NOMO-1 (cell line): ENCODE measurements around the gene RANBP1.

Experiments
- DNase-seq, 2 experiments: peaks; one replicate each; lab custom pipeline; 2025; ENCODE audit not compliant: unreplicated experiment in 2 of 2; lab: John Stamatoyannopoulos, UW

The RANBP1 gene

DNA sequence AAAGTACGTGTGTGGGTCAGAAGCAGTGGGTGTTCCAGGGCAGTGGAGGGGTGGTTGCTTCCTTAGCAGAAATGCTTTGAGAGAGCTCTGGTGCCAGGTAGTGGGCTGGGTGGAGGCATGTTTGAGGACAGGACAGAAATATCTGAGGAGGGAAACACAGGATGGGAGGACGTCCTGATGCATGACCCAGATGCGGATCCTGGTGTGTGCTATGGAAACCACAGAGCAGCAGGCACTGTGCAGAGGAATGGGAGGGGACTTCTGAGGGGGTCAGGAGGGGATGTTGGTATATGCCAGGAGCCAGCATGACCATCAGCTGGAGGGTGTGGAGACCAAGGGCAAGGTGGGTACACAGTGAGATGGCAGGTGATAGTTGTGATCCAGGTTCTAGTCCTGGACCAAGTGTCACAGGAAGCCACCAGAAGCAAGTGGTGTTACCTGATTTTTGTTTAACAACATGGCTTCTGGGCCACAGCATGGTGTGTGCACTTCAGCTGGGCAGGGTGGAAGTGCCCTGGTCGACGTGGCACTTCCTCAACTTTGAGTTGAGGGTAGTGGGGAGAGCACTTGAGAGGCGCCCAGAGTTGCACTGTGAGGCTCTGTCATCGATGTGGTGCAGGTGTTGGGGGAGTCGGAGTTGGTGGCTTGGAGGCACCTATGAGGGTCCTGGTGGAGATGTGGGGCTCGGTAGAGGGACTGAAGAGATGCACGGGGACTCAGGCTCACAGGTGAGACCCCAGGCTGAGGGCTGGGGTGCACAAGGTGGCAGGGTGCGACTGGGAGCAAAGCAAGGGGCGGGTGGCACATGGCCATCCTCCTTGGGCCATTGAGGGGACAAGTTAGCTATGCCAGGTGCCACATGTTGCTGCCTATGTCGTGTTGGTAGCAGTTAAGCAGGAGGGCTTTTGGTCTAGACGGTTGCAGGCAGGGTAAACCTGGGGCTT lies 28.3 kb upstream of the RANBP1 start:
- no peak for DNase-seq

DNA sequence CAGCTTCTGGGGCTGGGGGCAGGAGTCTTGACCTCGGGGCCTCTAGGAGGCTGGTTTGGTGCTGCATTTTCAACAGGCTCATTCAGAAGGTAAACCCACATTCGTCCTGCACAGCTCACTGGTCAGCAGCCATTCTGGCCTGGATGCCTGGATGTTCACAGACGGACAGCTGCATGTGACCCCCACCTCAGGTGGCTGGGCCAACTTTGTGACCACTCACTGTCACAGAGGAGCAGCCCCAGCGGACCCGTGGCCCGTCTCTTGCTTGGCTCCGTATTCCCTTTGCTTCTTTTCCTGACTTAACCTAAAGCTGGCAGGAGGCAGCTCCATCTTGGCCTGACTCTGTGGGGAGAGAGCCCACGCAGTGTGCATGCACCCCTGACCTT lies 27.6 kb upstream of the RANBP1 start:
- DNase-seq, result no peak

DNA sequence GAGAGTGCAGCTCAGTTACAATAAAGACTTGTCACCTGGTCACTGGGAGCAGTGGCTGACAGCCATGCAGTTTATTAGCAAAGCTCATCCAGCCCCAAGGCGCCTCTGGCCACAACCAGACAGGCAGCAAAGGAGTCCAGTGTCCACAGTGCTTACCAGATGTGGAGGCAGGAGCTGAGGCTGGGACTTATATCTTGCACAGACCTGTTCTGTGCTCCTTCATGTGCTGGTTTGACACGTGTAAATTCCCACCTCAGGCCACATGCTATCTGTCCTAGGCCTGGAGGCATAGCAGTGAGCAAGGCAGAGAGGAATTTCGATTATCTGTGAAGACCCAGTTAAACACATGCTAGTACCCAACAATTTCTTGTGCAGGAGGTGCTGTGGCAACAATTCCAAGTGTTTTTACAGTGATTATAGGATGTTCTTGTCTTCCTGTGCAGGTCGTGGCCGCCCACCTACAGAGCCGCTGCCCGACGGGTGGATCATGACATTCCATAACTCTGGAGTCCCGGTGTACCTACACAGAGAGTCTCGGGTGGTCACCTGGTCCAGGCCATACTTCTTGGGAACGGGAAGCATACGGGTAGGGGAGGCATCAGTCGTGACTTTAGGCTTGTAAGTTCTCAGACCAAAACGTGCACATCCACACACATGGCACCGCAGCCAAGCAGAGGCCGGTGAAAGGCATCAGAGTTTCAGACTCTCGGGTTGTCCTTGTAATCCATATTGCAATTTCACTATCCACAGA lies 26.5 kb upstream of the RANBP1 start:
- DNase-seq, result no peak

DNA sequence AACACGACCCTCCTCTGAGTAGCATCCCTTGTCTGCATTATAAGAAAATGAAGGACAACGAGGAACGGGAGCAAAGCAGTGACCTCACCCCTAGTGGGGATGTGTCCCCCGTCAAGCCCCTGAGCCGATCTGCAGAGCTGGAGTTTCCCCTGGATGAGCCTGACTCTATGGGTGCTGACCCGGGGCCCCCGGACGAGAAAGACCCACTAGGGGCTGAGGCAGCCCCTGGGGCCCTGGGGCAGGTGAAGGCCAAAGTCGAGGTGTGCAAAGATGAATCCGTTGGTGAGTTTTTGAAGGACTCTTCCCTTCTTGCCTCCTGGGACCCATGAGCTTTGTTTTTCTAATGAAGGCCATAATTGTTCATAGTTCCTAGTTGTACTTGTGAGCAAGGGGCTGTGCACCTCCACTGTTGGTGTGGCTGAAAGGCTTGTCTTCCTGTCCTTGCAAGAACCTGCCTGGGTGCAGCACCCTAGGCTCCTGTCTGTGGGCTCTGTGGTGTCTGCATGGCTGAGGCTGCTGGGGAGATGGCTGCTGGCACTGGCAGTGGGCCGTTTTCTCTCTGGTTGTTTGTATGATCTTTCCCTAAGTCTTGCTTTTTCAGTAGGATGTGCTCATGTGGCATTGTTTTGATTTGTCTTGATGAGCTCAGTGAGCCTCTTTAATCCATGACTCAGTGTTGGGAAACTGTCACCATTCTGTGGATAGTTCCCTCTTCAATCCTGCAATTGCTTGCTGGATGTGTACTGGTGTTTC lies 25.8 kb upstream of the RANBP1 start:
- no peak for DNase-seq

DNA sequence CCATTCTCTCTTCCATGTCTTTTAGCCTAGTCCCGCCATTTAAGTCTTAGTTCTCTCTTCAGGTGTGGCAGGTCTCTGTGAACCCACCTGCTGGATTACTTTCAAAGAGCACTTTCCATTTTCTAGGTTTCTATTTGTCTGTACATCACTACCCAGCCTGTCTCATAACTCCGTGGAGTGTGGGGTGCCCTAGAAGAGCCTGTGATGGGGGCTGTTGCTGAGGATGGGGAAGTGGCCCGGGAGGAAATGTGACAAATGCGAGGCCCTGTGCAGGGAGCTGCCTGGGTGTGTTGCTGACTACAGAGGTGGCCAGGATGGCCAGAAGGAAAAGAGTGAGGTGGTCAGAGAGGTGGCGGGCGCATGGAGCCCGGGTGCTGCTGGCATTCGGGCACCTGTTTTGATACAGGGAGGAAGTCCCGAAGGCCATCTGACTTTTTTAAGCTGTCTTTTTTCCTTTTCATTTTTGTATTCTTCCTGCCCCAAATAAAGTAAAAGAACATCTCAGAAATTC lies 25.1 kb upstream of the RANBP1 start:
- no peak for DNase-seq

DNA sequence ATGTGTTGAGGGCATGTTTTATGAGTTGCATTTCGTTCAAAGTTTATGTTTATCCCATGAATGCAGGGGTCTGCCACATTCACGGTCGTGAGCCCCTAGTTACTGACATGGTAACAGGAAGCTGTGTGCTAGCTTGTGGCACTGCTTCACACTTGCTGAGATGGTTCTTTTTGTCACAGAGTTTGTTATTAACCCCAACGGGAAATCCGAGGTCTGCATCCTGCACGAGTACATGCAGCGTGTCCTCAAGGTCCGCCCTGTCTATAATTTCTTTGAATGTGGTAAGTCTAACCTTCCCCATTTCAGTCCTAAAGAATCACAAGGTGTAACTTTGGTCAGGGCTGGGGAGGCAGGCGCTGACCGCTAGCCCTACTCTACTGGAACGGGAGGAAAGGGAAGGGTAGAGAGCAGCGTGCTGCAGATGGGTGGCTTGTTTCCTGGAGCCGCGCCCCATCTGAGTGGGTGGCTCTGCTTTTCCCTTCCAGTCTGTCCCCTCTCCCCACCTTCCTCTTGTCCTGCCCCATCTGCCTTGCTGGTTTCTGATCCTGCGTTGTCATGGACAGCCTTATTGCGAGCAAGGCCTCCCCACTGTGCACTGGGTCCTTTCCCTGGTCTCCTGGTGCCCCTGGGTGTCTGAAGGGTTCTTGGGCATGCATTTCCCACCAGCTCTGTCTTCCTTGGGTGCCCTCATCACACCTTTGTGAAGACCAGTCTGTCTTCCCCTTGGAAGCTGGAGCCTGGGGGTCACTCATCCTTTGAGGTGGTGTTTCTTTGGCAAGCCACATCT lies 24.0 kb upstream of the RANBP1 start:
- no peak for DNase-seq

DNA sequence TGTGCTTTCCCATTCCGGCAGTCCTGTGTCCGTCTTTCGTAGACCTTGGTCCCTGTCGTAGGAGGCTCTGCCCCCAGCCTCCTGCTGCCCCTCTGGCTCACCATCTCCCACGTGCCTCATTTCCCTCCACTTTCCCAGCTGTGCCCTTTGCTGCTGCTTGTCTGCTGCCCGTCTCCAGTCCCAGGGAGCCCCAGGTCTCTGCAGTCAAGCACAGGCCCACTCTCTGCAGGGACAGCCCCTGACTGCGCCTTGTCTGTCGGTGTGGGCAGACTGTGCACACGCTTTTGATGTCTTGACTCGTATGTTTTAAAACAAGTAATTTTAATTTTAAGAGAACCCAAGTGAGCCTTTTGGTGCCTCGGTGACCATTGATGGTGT lies 23.4 kb upstream of the RANBP1 start:
- DNase-seq, result no peak

DNA sequence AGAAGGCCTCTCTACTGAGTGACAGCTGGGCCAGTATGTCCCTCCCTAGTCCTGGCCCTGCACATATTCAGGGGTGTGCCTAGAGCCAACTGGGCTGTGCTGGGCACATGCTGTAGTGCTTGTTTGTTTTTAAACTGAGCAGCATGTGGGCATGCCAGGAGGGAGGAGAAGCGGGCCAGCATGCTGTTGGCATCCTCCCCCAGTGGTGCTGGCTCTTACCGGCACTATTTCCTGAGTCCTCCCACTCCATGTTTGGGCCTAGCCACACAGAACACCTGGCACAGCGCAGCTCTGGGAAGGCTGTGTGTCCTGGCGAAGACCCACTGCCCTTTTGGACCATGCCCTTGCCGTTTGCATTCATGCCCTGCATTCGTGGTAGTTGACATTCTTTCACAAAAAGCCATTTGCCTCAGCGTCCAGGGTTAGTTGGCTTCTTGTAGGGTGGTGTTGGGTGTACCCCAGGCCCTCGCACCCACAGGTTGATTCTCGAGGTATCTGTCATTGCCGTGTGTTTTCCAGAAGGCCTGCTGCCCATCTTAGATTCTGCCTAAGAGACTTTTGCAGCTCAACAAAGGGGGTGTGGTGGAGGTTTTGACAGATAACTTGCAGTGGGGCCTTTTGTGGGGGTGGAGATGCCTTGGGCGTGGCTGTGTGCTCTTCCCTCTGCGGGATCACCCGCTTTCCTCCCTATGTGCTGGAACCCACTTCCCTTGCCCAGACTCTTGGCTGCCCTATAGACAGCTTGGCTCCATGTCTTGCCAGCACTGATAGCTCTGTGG lies 22.3 kb upstream of the RANBP1 start:
- DNase-seq, result no peak

DNA sequence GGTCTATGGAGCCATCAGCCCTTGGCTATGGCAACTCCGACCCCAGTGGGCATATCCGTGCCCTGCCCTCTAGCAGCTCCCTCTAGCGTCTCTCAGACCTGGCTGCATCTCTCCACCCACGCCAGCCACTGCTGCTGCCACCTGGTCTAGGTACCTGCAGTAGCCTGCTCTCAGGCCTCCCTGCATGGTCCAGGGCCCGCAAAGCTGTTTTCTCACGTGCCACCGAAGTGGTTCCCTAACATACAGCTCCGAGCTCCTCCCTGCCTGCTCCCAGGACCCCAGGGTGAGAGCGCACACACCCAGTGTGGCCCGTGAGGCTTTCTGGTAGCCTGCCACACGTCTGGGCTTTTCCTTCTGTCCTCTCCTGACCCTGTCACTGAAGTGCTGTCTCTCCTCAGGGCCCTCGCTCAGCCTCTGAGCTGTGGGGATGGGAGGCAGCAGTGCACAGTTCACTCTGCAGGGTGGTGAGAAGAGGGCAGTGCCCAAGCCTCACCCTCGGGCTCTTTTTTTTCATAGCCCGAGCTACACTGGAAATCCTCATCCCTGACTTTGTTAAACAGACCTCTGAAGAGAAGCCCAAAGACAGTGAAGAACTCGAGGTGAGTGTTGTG lies 21.6 kb upstream of the RANBP1 start:
- DNase-seq, result no peak

DNA sequence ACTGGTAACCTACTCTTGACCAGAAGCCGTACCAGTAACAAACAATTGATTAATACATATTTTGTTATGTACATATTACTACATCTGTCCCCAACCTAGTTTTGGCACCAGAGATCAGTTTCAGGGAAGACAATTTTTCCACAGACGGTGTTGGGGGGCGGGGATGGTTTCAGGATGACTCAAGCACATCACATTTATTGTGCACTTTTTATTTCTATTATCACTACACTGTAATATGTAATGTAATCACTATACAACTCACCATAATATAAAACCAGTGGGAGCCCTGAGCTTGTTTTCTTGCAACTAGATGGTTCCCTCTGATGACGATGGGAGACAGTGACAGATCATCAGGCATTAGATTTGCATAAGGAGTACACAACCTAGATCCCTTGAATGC lies 20.4 kb upstream of the RANBP1 start:
- no peak for DNase-seq

DNA sequence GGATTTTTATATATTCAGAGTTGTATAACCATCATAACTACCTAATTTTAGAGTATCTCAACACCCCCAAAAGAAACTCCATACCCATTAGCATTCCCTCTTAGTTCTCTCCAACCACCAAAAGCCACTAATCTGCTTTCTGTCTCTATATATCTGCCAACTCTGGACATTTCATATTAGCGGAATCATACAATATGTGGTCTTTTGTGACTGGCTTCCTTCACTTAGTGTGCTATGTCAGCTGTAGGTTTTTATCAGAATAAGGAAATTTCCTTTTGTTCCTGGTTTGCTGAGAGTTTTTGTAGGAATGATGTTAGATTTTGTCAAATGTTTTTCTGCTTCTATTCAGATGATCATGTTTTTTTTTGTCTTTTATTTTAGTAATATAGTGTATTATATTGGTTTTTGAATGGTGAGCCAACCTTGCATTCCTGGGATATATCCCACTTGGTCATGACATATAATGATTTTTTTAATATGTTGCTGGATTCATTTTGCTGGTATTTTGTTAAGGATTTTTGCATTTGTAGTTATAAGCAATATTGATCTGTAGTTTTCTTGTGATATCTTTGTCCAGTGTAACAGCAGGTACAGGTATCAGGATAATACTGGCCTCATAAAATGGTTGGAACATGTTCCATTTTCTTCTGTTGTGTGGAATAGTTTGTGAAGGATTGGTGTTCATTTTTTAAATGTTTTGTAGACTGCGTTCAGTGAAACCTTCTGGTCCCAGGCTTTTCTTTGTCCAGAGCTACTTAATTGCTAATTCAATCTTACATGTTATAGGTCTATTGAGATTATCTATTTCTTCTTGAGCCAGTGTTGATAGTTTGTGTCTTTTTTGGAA lies 19.1 kb upstream of the RANBP1 start:
- DNase-seq, result no peak

DNA sequence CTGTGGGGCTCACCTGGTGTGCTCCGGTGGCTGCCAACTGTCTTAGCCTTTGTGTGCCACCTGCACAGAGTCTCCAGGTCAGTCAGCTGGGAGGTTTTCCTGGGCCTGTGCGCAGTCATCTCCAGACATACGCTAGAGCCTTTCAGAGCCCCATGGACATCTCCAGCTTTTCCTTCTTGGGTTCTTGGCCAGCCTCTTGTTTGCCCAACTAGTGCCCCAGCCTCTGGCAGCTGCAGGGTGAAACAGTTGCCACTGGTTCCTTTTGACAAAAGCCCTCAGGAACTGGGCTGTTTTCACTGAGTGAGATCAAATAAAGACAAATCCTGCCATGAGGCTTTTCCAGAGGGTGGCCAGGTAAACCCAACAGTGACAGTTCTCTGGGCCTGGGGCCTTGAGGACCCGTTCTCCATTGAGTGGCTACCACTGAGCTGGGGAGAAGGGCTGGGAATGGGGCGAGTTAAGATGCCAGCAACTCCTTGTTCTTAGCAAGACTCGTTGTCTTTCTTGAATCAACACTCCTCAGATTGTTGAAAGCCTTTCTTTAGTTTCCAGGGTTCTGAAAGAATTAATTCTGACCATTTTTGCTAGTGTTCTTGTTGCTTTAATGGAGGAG lies 16.7 kb upstream of the RANBP1 start:
- DNase-seq, result no peak

DNA sequence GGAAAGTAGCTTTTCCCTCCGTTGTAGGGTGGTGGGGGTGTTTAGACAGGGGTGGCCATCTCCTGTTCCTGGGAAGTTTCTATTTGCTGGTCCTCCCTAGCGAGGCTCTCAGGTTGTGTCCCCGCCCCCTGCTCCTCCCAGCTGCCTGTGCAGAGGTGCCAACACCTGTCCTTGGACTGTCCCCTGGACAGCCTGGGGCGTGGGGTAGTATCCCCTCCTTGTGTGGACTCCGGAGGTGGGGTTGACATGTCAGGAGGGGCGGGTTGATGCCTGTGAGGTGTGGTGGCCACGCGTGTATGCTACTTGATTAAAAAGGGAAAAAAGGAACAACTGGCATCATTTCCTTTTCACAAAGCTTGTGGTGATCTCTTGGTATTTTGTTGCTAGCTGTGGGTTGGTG lies 14.3 kb upstream of the RANBP1 start:
- DNase-seq, result no peak

DNA sequence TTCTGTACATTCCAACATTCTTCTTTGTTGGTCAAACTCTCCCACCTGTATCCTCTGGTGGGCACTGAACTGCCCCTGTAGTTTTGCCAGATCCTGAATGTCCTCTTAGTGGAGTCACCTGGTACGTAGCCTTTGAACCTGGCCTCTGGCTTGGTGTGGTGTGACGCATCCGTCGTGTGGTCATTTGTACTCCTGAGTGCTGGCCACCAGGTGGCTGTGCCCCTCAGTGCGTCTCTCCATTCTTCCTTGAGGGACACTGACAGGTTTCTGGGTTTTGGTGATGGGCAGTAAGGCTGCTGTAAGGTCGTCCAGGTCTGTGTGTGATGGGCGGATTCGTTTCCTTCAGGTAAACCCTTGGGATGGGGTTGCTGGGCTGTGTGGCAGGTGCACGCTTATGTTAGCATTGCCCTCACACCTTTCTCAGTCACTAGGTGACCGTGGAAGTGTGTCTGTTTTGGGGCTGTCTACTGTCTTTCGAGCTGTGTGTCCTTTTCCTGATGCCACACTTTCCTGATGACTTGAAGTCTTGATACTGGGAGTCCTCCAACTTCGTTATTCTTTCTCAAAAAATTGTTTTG lies 13.6 kb upstream of the RANBP1 start:
- no peak for DNase-seq

DNA sequence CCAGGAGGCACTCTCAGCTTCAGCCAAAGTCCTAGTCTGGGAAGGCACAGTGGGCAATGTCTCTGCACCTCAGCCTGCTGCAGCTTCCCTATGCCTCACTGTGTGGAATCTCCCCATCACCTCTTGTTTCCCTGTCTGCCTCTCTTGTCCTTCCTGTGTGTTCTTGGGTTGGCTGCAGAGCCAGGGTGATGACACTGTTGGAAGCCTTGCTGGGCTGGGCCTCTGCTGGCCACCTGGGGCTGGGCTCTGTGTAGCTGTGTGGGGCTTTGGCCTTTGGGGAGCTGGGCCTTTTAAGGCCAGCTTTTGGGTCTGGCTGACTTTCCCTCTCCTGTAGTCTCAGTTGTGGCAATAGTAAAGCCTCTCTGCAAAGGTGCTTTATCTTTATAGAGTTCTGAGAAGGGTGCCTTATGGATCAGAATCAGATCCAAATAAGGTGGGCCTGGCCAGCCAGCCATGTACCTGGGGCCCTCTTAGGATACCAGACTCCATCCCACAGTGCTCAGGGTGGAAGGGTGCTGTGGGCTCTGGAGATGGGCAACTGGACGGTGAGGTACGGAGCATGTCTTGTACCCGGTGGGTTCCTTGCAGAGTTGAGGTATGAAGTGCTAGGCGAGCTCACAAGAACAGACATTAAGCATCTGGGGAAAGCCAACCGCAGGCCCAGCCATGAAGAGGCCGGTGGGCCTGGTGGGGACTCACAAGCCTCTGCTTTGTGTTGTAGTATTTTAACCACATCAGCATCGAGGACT lies 10.3 kb upstream of the RANBP1 start:
- DNase-seq, result no peak

DNA sequence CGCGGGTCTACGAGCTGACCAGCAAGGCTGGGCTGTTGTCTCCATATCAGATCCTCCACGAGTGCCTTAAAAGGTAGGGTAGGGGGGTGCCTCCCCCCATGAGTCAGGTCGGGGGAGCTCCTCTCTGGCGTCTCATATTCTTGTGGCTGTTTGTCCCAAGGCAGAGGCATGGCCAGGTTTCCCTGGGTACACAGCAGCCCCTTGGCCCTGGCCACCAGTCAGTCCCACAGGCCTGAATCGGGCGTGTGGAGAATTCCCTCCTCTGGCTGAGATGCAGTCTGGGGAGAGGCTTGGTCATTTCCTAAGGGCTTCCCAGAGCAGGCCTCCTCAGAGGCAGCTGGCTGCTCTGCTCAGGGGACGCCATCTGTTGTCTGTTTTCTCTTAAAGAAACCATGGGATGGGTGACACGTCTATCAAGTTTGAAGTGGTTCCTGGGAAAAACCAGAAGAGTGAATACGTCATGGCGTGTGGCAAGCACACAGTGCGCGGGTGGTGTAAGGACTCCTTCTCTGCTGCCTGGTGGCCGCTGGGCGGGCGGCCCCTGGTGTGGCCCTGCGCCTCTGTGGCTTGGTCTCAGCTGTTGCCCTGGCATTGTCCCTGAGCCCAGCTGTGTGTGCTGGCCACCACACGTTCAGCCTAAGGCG lies 9.6 kb upstream of the RANBP1 start:
- DNase-seq, result no peak
